GM23248 (cell line): ENCODE measurements around the gene ARHGAP5.

Source experiments
- EZH2 ChIP-seq: fragments of 200-600 bp; sonication (generic); IDR thresholded peaks from 2 replicates; pipeline ENCODE4 v1.6.1; 2018; ENCODE audit warnings: antibody characterized with exemption, mild to moderate bottlenecking; ENCODE audit not compliant: insufficient read depth, poor library complexity, severe bottlenecking
- EZH2phosphoT487 ChIP-seq: fragments of 200-600 bp; sonication (generic); IDR thresholded peaks from 2 replicates; pipeline ENCODE4 v1.6.1; 2018; ENCODE audit warnings: antibody characterized with exemption, moderate library complexity, mild to moderate bottlenecking, low read depth; ENCODE audit not compliant: insufficient read depth

DNA sequence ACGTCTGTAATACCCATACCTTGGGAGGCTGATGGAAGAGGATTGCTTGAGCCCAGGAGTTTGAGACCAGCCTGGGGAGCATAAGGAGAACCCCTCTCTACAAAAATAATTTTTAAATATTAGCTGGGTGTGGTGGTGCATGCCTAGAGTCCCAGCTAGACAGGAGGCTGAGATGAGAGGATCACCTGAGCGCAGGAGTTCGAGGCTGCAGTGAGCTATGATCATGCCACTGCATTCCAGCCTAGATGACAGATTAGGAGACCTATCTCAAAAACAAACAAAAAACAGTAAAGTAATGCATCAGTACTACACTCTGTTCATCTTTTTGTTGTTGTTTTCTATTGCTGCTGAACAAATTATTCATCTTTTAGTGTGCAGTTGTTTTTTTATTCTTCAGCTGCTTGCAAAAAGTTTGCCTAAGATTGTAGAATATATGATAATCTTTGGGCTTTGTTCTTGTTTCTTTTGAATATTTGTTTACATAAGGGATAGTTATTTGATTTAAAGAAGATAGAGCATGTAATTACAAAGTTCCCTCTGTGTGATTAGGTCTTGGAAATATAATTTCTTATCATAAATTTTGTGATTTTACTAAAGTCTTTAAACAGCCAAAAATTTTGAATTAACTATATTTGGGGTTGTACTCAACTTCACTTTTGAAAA, 8.2 kb downstream of the ARHGAP5 start:
- no peak for TF ChIP-seq EZH2
- no peak for TF ChIP-seq EZH2phosphoT487
